GM18498 (cell line): ENCODE measurements around the gene CERK.
A peak's percentile ranks its signal among the peaks of the same experiment; 100 is the strongest.

ENCODE experiments used
- ATAC-seq: cut with Tn5 transposase; IDR thresholded peaks from one replicate; pipeline ENCODE4 v1.9.1; 2021; ENCODE audit warnings: mild to moderate bottlenecking, moderate library complexity; ENCODE audit not compliant: unreplicated experiment

Gene CERK

GRCh38 chr22:46749682-46750529 lies 11.9 kb upstream of the CERK start:
- ATAC-seq = no peak

- no peak for ATAC-seq
Measured at GRCh38 chr22:46748908-46749675, 11.0 kb upstream of the CERK start.

- no peak for ATAC-seq
Measured at GRCh38 chr22:46748206-46748907, 10.3 kb upstream of the CERK start.

- no peak for ATAC-seq
Measured at GRCh38 chr22:46747646-46748045, 9.6 kb upstream of the CERK start.

GRCh38 chr22:46746620-46747019 lies 8.6 kb upstream of the CERK start:
- ATAC-seq = no peak

- ATAC-seq = no peak
Measured at GRCh38 chr22:46746192-46746591, 8.1 kb upstream of the CERK start.

GRCh38 chr22:46744581-46744980 lies 6.5 kb upstream of the CERK start:
- ATAC-seq = no peak

- ATAC-seq = no peak
Measured at GRCh38 chr22:46742576-46743221, 4.6 kb upstream of the CERK start.

GRCh38 chr22:46741974-46742519 lies 4.0 kb upstream of the CERK start:
- ATAC-seq = no peak

- no peak for ATAC-seq
Measured at GRCh38 chr22:46740910-46741780, 3.1 kb upstream of the CERK start.

- ATAC-seq = no peak
Measured at GRCh38 chr22:46739094-46739870, 1.2 kb upstream of the CERK start.

- no peak for ATAC-seq
Measured at GRCh38 chr22:46738647-46739093, 618 bp upstream of the CERK start.

GRCh38 chr22:46737105-46737975 lies 712 bp downstream of the CERK start:
- peak; percentile 34 for ATAC-seq

GRCh38 chr22:46736705-46737104 lies 1.3 kb downstream of the CERK start:
- ATAC-seq = no peak

- no peak for ATAC-seq
Measured at GRCh38 chr22:46735747-46736608, 2.1 kb downstream of the CERK start.

- ATAC-seq = no peak
Measured at GRCh38 chr22:46734830-46735453, 3.1 kb downstream of the CERK start.
